ENCODE measurements around the gene TCF7L1.

Gene TCF7L1

GRCh38 chr2:85164145-85164569 is 31.0 kb downstream of the TCF7L1 start:
- no peak for DNase-seq

- DNase-seq: no peak
These were observed 32.0 kb downstream of the TCF7L1 start for GRCh38 chr2:85165088-85165690.

GRCh38 chr2:85166021-85166420 is 32.8 kb downstream of the TCF7L1 start:
- DNase-seq: no peak

- no peak for DNase-seq
These were observed 34.3 kb downstream of the TCF7L1 start for GRCh38 chr2:85167479-85167878.

- DNase-seq: no peak
These were observed 35.8 kb downstream of the TCF7L1 start for GRCh38 chr2:85168942-85169341.

- DNase-seq: no peak
These were observed 36.4 kb downstream of the TCF7L1 start for GRCh38 chr2:85169581-85169980.

- no peak for DNase-seq
These were observed 37.8 kb downstream of the TCF7L1 start for GRCh38 chr2:85170938-85171475.

GRCh38 chr2:85171916-85172315 is 38.7 kb downstream of the TCF7L1 start:
- no peak for DNase-seq

- DNase-seq: no peak
These were observed 40.7 kb downstream of the TCF7L1 start for GRCh38 chr2:85173909-85174308.

GRCh38 chr2:85174943-85175342 is 41.8 kb downstream of the TCF7L1 start:
- no peak for DNase-seq

- no peak for DNase-seq
These were observed 42.4 kb downstream of the TCF7L1 start for GRCh38 chr2:85175369-85176299.

- DNase-seq: no peak
These were observed 44.0 kb downstream of the TCF7L1 start for GRCh38 chr2:85177031-85177824.

GRCh38 chr2:85178154-85178553 is 45.0 kb downstream of the TCF7L1 start:
- DNase-seq: no peak

- DNase-seq: no peak
These were observed 45.8 kb downstream of the TCF7L1 start for GRCh38 chr2:85178980-85179411.

- DNase-seq: no peak
These were observed 46.3 kb downstream of the TCF7L1 start for GRCh38 chr2:85179541-85179940.

- DNase-seq: no peak
These were observed 47.3 kb downstream of the TCF7L1 start for GRCh38 chr2:85180322-85181133.

- DNase-seq: no peak
These were observed 48.0 kb downstream of the TCF7L1 start for GRCh38 chr2:85181134-85181631.

- DNase-seq: no peak
These were observed 48.8 kb downstream of the TCF7L1 start for GRCh38 chr2:85181844-85182456.

- no peak for DNase-seq
These were observed 49.9 kb downstream of the TCF7L1 start for GRCh38 chr2:85183076-85183475.

GRCh38 chr2:85183479-85183878 is 50.3 kb downstream of the TCF7L1 start:
- no peak for DNase-seq

- DNase-seq: no peak
These were observed 51.0 kb downstream of the TCF7L1 start for GRCh38 chr2:85184231-85184630.

GRCh38 chr2:85184990-85185389 is 51.8 kb downstream of the TCF7L1 start:
- no peak for DNase-seq
